Suprapubic skin (tissue), 4 donors: Measurements from ENCODE around the gene FKBP1C. TPM values are rescaled to one million over a fixed set of nuclear protein-coding genes. Genes with fewer than 3 reads are reported as not detected.
"Not testable (repeated sequence)": the region's sequence is repeated elsewhere in the genome, so short reads cannot be mapped to it uniquely, and the experiment has no call there.

Experiments used
- DNase-seq, 2 donors: peaks; one replicate each; pipeline ENCODE4 v3.0.0-alpha.2; 2019; ENCODE audit warnings: low spot score in 2 of 2
- H3K27ac ChIP-seq: fragments of 200-600 bp; sonication (generic); one replicate; pipeline ENCODE4 v1.5.1; 2019
- H3K27me3 ChIP-seq: fragments of 200-600 bp; sonication (generic); one replicate; pipeline ENCODE4 v1.5.1; 2019
- H3K36me3 ChIP-seq: fragments of 200-600 bp; sonication (generic); one replicate; pipeline ENCODE4 v1.5.1; 2019
- H3K4me1 ChIP-seq: fragments of 200-600 bp; sonication (generic); one replicate; pipeline ENCODE4 v1.5.1; 2019
- H3K4me3 ChIP-seq: fragments of 200-600 bp; sonication (generic); one replicate; pipeline ENCODE4 v1.5.1; 2019; ENCODE audit warnings: mild to moderate bottlenecking
- H3K9me3 ChIP-seq: fragments of 200-600 bp; sonication (generic); one replicate; pipeline ENCODE4 v1.5.1; 2019
- CTCF ChIP-seq, 2 donors: fragments of 200-600 bp in 1 of 2; fragments of 450-650 bp in 1 of 2; sonication (generic) in 1 of 2; IDR thresholded peaks; one replicate each; pipeline ENCODE4 v1.5.1; 2016 to 2019; ENCODE audit warnings: antibody characterized with exemption in 2 of 2, mild to moderate bottlenecking in 1 of 2, moderate library complexity in 1 of 2
- EP300 ChIP-seq: sonication (generic); formaldehyde crosslinking; IDR thresholded peaks from one replicate; pipeline ENCODE4 v1.6.1; 2017; ENCODE audit warnings: antibody characterized with exemption
- POLR2A ChIP-seq, 2 donors: fragments of 450-650 bp; IDR thresholded peaks; one replicate each; pipeline ENCODE4 v1.6.1; 2017; ENCODE audit warnings: antibody characterized with exemption in 2 of 2, mild to moderate bottlenecking in 2 of 2, moderate library complexity in 2 of 2
- POLR2AphosphoS5 ChIP-seq, 3 donors: sonication (generic); formaldehyde crosslinking; IDR thresholded peaks; one replicate each; pipeline ENCODE4 v1.6.1; 2017; ENCODE audit warnings: antibody characterized with exemption in 3 of 3
- WGBS: methylation state at CpG from one replicate; pipeline ENCODE4 v1.1.5; 2018; 5-methylcytosine and 5-hydroxymethylcytosine counted together
- total RNA-seq, 4 donors: library from RNA; depleted of rRNA; stranded (reverse); fragments of >200 nt; gene quantifications; one replicate each; pipeline ENCODE4 v1.1.0, GENCODE V29; 2016

The FKBP1C gene
- total RNA-seq, 4 donors from 2014 or later, result 0.31 to 1.7 (median 0.49) TPM; not detected in 1

- not testable (repeated sequence) for H3K27ac ChIP-seq, H3K4me1 ChIP-seq, H3K4me3 ChIP-seq, H3K9me3 ChIP-seq, H3K36me3 ChIP-seq, DNase-seq, H3K27me3 ChIP-seq
- 33% methylated on average over 3 of the region's 12 CpGs for WGBS
Observed at GRCh38 chr6:63230511-63230910, 19.2 kb downstream of the FKBP1C start.

- DNase-seq, result no peak
- Histone ChIP-seq H3K27me3 (no peaks in the 10 kb centered on the region), H3K4me1 (no peaks in the 10 kb centered on the region), H3K36me3 (no peaks in the 10 kb centered on the region), H3K4me3 (no peak overlapping the region), H3K9me3 (no peaks in the 10 kb centered on the region), H3K27ac (no peak overlapping the region)
- 65% methylated on average over 3 of the region's 3 CpGs for WGBS
- TF ChIP-seq POLR2AphosphoS5 (IDR thresholded peaks at IDR 0.05) (no peak), EP300 (no peak), POLR2A (IDR thresholded peaks at IDR 0.05) (no peak), CTCF (IDR thresholded peaks at IDR 0.05) (no peak)
Observed at GRCh38 chr6:63236398-63236817, 25.1 kb downstream of the FKBP1C start.

- DNase-seq, result no peak
- no peaks in the 10 kb centered on the region for H3K36me3 ChIP-seq
- no peak overlapping the region for H3K4me3 ChIP-seq
- no peaks in the 10 kb centered on the region for H3K4me1 ChIP-seq
- H3K27ac ChIP-seq, result no peak overlapping the region
- 48% methylated on average over 2 of the region's 2 CpGs for WGBS
- no peak for TF ChIP-seq CTCF (IDR thresholded peaks at IDR 0.05)
- no peak for TF ChIP-seq POLR2AphosphoS5 (IDR thresholded peaks at IDR 0.05)
- TF ChIP-seq POLR2A (IDR thresholded peaks at IDR 0.05), result no peak
- no peaks in the 10 kb centered on the region for H3K9me3 ChIP-seq
- no peaks in the 10 kb centered on the region for H3K27me3 ChIP-seq
Observed at GRCh38 chr6:63245420-63245819, 34.2 kb downstream of the FKBP1C start.

- H3K27ac ChIP-seq, result no peak overlapping the region
- 84% methylated on average over 1 of the region's 1 CpG for WGBS
- TF ChIP-seq POLR2AphosphoS5 (IDR thresholded peaks at IDR 0.05), result no peak
- no peak for TF ChIP-seq POLR2A (IDR thresholded peaks at IDR 0.05)
- no peak for TF ChIP-seq EP300
- no peak for TF ChIP-seq CTCF (IDR thresholded peaks at IDR 0.05)
- H3K9me3 ChIP-seq, result no peaks in the 10 kb centered on the region
- H3K4me1 ChIP-seq, result no peaks in the 10 kb centered on the region
- H3K27me3 ChIP-seq, result no peaks in the 10 kb centered on the region
- DNase-seq, result no peak
- H3K4me3 ChIP-seq, result no peak overlapping the region
- H3K36me3 ChIP-seq, result no peaks in the 10 kb centered on the region
Observed at GRCh38 chr6:63245909-63246308, 34.6 kb downstream of the FKBP1C start.

GRCh38 chr6:63246581-63246980, 35.3 kb downstream of the FKBP1C start:
- Histone ChIP-seq H3K9me3 (no peaks in the 10 kb centered on the region), H3K36me3 (no peaks in the 10 kb centered on the region), H3K27ac (no peak overlapping the region), H3K27me3 (no peaks in the 10 kb centered on the region), H3K4me1 (no peaks in the 10 kb centered on the region), H3K4me3 (no peak overlapping the region)
- no peak for DNase-seq
- TF ChIP-seq POLR2A (IDR thresholded peaks at IDR 0.05), result no peak
- no peak for TF ChIP-seq CTCF (IDR thresholded peaks at IDR 0.05)
- no peak for TF ChIP-seq POLR2AphosphoS5 (IDR thresholded peaks at IDR 0.05)
- TF ChIP-seq EP300, result no peak

- TF ChIP-seq EP300 (no peak), CTCF (IDR thresholded peaks at IDR 0.05) (no peak), POLR2AphosphoS5 (IDR thresholded peaks at IDR 0.05) (no peak), POLR2A (IDR thresholded peaks at IDR 0.05) (no peak)
- no peaks in the 10 kb centered on the region for H3K9me3 ChIP-seq
- no peak overlapping the region for H3K4me3 ChIP-seq
- H3K4me1 ChIP-seq, result no peaks in the 10 kb centered on the region
- H3K27me3 ChIP-seq, result no peaks in the 10 kb centered on the region
- DNase-seq, result no peak
- H3K36me3 ChIP-seq, result no peaks in the 10 kb centered on the region
- WGBS, result 89% methylated on average over 3 of the region's 3 CpGs
- no peak overlapping the region for H3K27ac ChIP-seq
Observed at GRCh38 chr6:63249875-63250482, 38.7 kb downstream of the FKBP1C start.
